GM12878 (cell line): ENCODE data around the gene SAMHD1. TPM values are rescaled to one million over a fixed set of nuclear protein-coding genes. Genes with fewer than 3 reads are reported as not detected.

Experiments used
- ATAC-seq: fragments of 200-7000 bp; cut with Tn5 transposase; 3 replicates; pipeline ENCODE4 v1.9.1; 2020; ENCODE audit warnings: mild to moderate bottlenecking, moderate library complexity
- BruUV-seq: library from RNA; stranded (reverse); fragments of 400-500 nt; replicated peaks from 2 replicates; lab custom pipeline; 2021; lab: Mats Ljungman, UMichigan
- CTCF ChIA-PET: fragments of 300-600 bp; sonication (Branson Sonifier 250); formaldehyde crosslinking; extraction: SDS; loops from one replicate; lab custom pipeline; 2021; ENCODE audit warnings: inconsistent platforms; lab: Yijun Ruan, JAX
- POLR2A ChIA-PET: fragments of 350-600 bp; formaldehyde crosslinking; extraction: SDS; loops from one replicate; lab custom pipeline; 2021; ENCODE audit warnings: inconsistent platforms; lab: Charles Lee
- RAD21 ChIA-PET: fragments of 300-600 bp; sonication (Branson Sonifier 250); formaldehyde crosslinking; loops from one replicate; lab custom pipeline; 2023; ENCODE audit warnings: antibody characterized with exemption; ENCODE audit not compliant: unreplicated experiment; lab: Charles Lee
- SMC1A ChIA-PET: fragments of 300-600 bp; sonication (Branson Sonifier 250); formaldehyde crosslinking; loops from one replicate; lab custom pipeline; 2023; ENCODE audit not compliant: unreplicated experiment, uncharacterized antibody; lab: Charles Lee
- DNase-seq: peaks from one replicate; pipeline ENCODE4 v3.0.0-alpha.2; 2011; ENCODE audit warnings: low read depth, low spot score
- FAIRE-seq: peaks from 3 replicates; lab custom pipeline; 2011; peaks lifted over from hg19 to GRCh38; lab: Jason Lieb, UNC
- H2AFZ ChIP-seq: 2 replicates; pipeline ENCODE4 v1.6.0; 2011; ENCODE audit warnings: low read depth, low read length, control low read depth; ENCODE audit not compliant: control insufficient read depth
- H3K27ac ChIP-seq: 2 replicates; pipeline ENCODE4 v1.5.1; 2011; ENCODE audit warnings: control low read depth; ENCODE audit not compliant: control insufficient read depth, insufficient read depth
- H3K27me3 ChIP-seq, 2 experiments: replicated peaks in 1 of 2; 2 replicates each; pipeline versions ENCODE4 v1.6.0 to v1.6.1; 2011; ENCODE audit warnings: low read length in 1 of 2; ENCODE audit not compliant: control insufficient read depth in 2 of 2, insufficient read depth in 2 of 2
- H3K36me3 ChIP-seq, 2 experiments: 2 replicates each; pipeline ENCODE4 v1.5.1; 2011; ENCODE audit warnings: low read length in 1 of 2; ENCODE audit not compliant: control insufficient read depth in 2 of 2, insufficient read depth in 2 of 2
- H3K4me1 ChIP-seq: 2 replicates; pipeline ENCODE4 v1.6.1; 2011; ENCODE audit warnings: mild to moderate bottlenecking, low read length, moderate library complexity, mixed read lengths; ENCODE audit not compliant: control insufficient read depth, insufficient read depth
- H3K4me2 ChIP-seq: 2 replicates; pipeline ENCODE4 v1.6.0; 2011; ENCODE audit warnings: control low read depth; ENCODE audit not compliant: control insufficient read depth, insufficient read depth
- H3K4me3 ChIP-seq: fragments of 200-600 bp; sonication (generic); 2 replicates; pipeline ENCODE4 v1.5.1; 2016
- H3K79me2 ChIP-seq: 2 replicates; pipeline ENCODE4 v1.6.0; 2011; ENCODE audit warnings: low read length; ENCODE audit not compliant: control insufficient read depth, insufficient read depth
- H3K9ac ChIP-seq: 2 replicates; pipeline ENCODE4 v1.8.0; 2011; ENCODE audit warnings: low read length, control low read depth, mixed read lengths; ENCODE audit not compliant: control insufficient read depth, insufficient read depth
- H3K9me3 ChIP-seq: replicated peaks from 3 replicates; pipeline ENCODE4 v1.5.1; 2011; ENCODE audit warnings: mild to moderate bottlenecking, low read length; ENCODE audit not compliant: control insufficient read depth, insufficient read depth
- H4K20me1 ChIP-seq: 2 replicates; pipeline ENCODE4 v1.6.0; 2011; ENCODE audit not compliant: control insufficient read depth, insufficient read depth
- BCL11A ChIP-seq: IDR thresholded peaks from 2 replicates; pipeline ENCODE4 v1.6.1; 2011; ENCODE audit warnings: low read depth, low read length
- BMI1 ChIP-seq: fragments of 450-650 bp; IDR thresholded peaks from 2 replicates; pipeline ENCODE4 v1.6.1; 2016; ENCODE audit warnings: mild to moderate bottlenecking, moderate library complexity, borderline replicate concordance
- CBFB ChIP-seq: IDR thresholded peaks from 2 replicates; pipeline ENCODE4 v1.6.1; 2016; ENCODE audit warnings: antibody characterized with exemption, low read depth
- CHD1 ChIP-seq: IDR thresholded peaks from 2 replicates; pipeline ENCODE4 v1.6.1; 2012; ENCODE audit warnings: low read depth, low read length, improper control_type of control experiment
- CHD4 ChIP-seq: fragments of 200-600 bp; sonication (generic); IDR thresholded peaks from 2 replicates; pipeline ENCODE4 v1.6.1; 2016; ENCODE audit warnings: mild to moderate bottlenecking
- CREB1 ChIP-seq: IDR thresholded peaks from 2 replicates; pipeline ENCODE4 v1.6.1; 2012; ENCODE audit warnings: low read depth, mild to moderate bottlenecking, inconsistent platforms
- JUNB ChIP-seq: IDR thresholded peaks from 2 replicates; pipeline ENCODE4 v1.6.1; 2016; ENCODE audit warnings: antibody characterized with exemption, mild to moderate bottlenecking
- MYB ChIP-seq: fragments of 150-350 bp; IDR thresholded peaks from 2 replicates; pipeline ENCODE4 v1.6.1; 2014; ENCODE audit warnings: mild to moderate bottlenecking, low read depth, low read length, borderline replicate concordance
- STAT1 ChIP-seq: fragments of 450-650 bp; conservative IDR thresholded peaks from 2 replicates; pipeline ENCODE4 v1.6.1; 2014; ENCODE audit warnings: antibody characterized with exemption, mild to moderate bottlenecking
- TAF1 ChIP-seq: IDR thresholded peaks from 2 replicates; pipeline ENCODE4 v1.6.1; 2011; ENCODE audit warnings: mild to moderate bottlenecking, low read depth, low read length, borderline replicate concordance
- TCF7 ChIP-seq: IDR thresholded peaks from 2 replicates; pipeline ENCODE4 v1.6.1; 2014; ENCODE audit warnings: antibody characterized with exemption, borderline replicate concordance
- ZNF217 ChIP-seq: fragments of 450-650 bp; IDR thresholded peaks from 2 replicates; pipeline ENCODE4 v1.6.1; 2017; ENCODE audit warnings: antibody characterized with exemption, mild to moderate bottlenecking
- ZNF622 ChIP-seq: fragments of 450-650 bp; IDR thresholded peaks from 2 replicates; pipeline ENCODE4 v1.6.1; 2017; ENCODE audit warnings: mild to moderate bottlenecking, inconsistent platforms
- WGBS: methylation state at CpG from one replicate; pipeline ENCODE4 v1.1.6; 2016; ENCODE audit warnings: low lambda C conversion rate; ENCODE audit not compliant: insufficient replicate concordance, insufficient coverage; ENCODE audit errors: missing lambda C conversion rate; 5-methylcytosine and 5-hydroxymethylcytosine counted together
- in situ Hi-C: fragments of 300-500 bp; cut with MboI; formaldehyde crosslinking; loops from 9 replicates; pipeline ENCODE4 v1.14.3; 2018; ENCODE audit warnings: mixed read lengths
- intact Hi-C: fragments of 100-400 bp; cut with micrococcal nuclease; formaldehyde crosslinking; loops from one replicate; pipeline ENCODE4 v1.14.2; 2022; ENCODE audit not compliant: unreplicated experiment
- polyA plus RNA-seq, 11 experiments: library from polyadenylated mRNA; depleted of rRNA in 4 of 11; unstranded in 6 of 11; stranded (reverse) in 5 of 11; fragments of >200 nt; fragmentation: Nextera tagmentation in 4 of 11; fragmentation: Illumina TruSeq in 1 of 11; extraction: Ambion mirVana in 4 of 11; extraction: Trizol in 1 of 11; gene quantifications; 1 replicate in 1 of 11; 2 replicates in 10 of 11; pipeline versions ENCODE4 v1.2.1 to v1.2.3, GENCODE V29; 2011 to 2016; ENCODE audit warnings: inconsistent platforms in 2 of 11, missing spikeins in 2 of 11, low read depth in 1 of 11
- total RNA-seq, 4 experiments: library from RNA; depleted of rRNA in 3 of 4; stranded (reverse); fragments of >200 nt in 3 of 4; fragmentation: Illumina TruSeq in 1 of 4; extraction: Trizol in 1 of 4; gene quantifications; 2 replicates each; pipeline versions ENCODE4 v1.2.1 to v1.2.3, GENCODE V29; 2013 to 2021
- TF ChIP-seq, protein P1 (sequence below): fragments of 150-350 bp; IDR thresholded peaks from 2 replicates; pipeline ENCODE4 v1.6.1; 2016; ENCODE audit warnings: low read depth, low read length
- TF ChIP-seq, protein P2 (sequence below): IDR thresholded peaks from 2 replicates; pipeline ENCODE4 v1.6.1; 2012; ENCODE audit warnings: low read length, inconsistent platforms

Gene SAMHD1
- total and polyA plus RNA-seq, 10 of the 15 experiments (the other 5 are each of a cell fraction or from before 2014, with no cell fraction given), result 20.5 to 47.9 (median 38.8) TPM

DNA sequence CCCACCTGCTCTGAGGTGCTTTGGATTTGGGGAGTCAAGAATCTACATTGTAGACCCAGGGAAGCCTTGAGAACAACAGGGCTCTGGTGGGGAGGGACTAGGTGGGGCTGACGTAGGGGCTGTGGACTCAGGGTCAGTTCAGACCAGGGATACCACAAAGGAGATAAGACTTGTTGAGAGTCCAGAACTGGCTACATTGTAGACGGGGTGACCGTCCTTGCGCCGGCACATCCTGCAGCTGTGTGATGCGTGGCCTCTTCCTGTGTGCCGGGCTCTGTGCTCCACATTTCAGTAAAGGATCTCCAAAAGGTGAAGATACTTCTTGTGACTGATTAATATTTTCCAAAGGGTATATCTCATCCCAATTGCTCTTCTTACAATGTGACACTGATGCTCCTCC lies 85.3 kb downstream of the SAMHD1 start:
- Histone ChIP-seq H3K27me3 (no peaks in the 10 kb centered on the region), H2AFZ (no peak overlapping the region), H3K9ac (no peak overlapping the region), H3K36me3 (no peaks in the 10 kb centered on the region), H3K4me3 (no peak overlapping the region), H4K20me1 (0 out of 2 replicates have a peak, but pooled peaks cover 3% of the 10 kb centered on the region), H3K79me2 (peaks cover 14% of the 10 kb centered on the region), H3K4me2 (no peak overlapping the region), H3K27ac (no peak overlapping the region), H3K4me1 (peaks cover 29% of the 10 kb centered on the region), H3K9me3 (no peaks in the 10 kb centered on the region)
- POLR2A ChIA-PET, result interaction anchor here (0.6 to 12.4 kb wide), 6 partner anchors 14 to 271 kb away, joined by 3 to 114 read pairs (median 4); no protein-coding TSS in a partner anchor
- TF ChIP-seq, protein P1, sequence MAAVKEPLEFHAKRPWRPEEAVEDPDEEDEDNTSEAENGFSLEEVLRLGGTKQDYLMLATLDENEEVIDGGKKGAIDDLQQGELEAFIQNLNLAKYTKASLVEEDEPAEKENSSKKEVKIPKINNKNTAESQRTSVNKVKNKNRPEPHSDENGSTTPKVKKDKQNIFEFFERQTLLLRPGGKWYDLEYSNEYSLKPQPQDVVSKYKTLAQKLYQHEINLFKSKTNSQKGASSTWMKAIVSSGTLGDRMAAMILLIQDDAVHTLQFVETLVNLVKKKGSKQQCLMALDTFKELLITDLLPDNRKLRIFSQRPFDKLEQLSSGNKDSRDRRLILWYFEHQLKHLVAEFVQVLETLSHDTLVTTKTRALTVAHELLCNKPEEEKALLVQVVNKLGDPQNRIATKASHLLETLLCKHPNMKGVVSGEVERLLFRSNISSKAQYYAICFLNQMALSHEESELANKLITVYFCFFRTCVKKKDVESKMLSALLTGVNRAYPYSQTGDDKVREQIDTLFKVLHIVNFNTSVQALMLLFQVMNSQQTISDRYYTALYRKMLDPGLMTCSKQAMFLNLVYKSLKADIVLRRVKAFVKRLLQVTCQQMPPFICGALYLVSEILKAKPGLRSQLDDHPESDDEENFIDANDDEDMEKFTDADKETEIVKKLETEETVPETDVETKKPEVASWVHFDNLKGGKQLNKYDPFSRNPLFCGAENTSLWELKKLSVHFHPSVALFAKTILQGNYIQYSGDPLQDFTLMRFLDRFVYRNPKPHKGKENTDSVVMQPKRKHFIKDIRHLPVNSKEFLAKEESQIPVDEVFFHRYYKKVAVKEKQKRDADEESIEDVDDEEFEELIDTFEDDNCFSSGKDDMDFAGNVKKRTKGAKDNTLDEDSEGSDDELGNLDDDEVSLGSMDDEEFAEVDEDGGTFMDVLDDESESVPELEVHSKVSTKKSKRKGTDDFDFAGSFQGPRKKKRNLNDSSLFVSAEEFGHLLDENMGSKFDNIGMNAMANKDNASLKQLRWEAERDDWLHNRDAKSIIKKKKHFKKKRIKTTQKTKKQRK, result no peak
- TF ChIP-seq, protein P2, sequence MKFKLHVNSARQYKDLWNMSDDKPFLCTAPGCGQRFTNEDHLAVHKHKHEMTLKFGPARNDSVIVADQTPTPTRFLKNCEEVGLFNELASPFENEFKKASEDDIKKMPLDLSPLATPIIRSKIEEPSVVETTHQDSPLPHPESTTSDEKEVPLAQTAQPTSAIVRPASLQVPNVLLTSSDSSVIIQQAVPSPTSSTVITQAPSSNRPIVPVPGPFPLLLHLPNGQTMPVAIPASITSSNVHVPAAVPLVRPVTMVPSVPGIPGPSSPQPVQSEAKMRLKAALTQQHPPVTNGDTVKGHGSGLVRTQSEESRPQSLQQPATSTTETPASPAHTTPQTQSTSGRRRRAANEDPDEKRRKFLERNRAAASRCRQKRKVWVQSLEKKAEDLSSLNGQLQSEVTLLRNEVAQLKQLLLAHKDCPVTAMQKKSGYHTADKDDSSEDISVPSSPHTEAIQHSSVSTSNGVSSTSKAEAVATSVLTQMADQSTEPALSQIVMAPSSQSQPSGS, result no peak
- TF ChIP-seq BCL11A, result no peak
- TF ChIP-seq TAF1, result no peak
- TF ChIP-seq CBFB, result no peak
- no peak for TF ChIP-seq JUNB
- TF ChIP-seq CHD1, result no peak
- TF ChIP-seq MYB, result no peak
- no peak for TF ChIP-seq CREB1
- no peak for TF ChIP-seq ZNF622
- TF ChIP-seq ZNF217, result no peak
- TF ChIP-seq CHD4, result no peak
- no peak for TF ChIP-seq STAT1
- TF ChIP-seq BMI1, result no peak
- no peak for TF ChIP-seq TCF7
- FAIRE-seq (no peak), DNase-seq (no peak), ATAC-seq (no peak)
- RAD21 ChIA-PET, result interaction anchor here (1.0 to 2.6 kb wide), 6 partner anchors 16 to 58 kb away, joined by 4 to 18 read pairs (median 7); no protein-coding TSS in a partner anchor
- 99% methylated on average over 7 of the region's 7 CpGs for WGBS
- CTCF ChIA-PET, result interaction anchor here (0.6 to 25.3 kb wide), 8 partner anchors 17 to 145 kb away, joined by 3 to 349 read pairs (median 8); partner anchors contain the start of gene DSN1
- in situ Hi-C loops, result no loop called here
- BruUV-seq, result no TSS peak
- SMC1A ChIA-PET, result interaction anchor here (0.8 to 13.5 kb wide), 9 partner anchors 17 to 272 kb away, joined by 3 to 105 read pairs (median 7); no protein-coding TSS in a partner anchor
- intact Hi-C loops, result loop anchor here (10.0 kb wide), 1 partner anchor 261 kb away; the partner anchor contains the start of gene RAB5IF
